ENCODE measurements around the gene CEP135. TPM values are rescaled to one million over a fixed set of nuclear protein-coding genes. Genes with fewer than 3 reads are reported as not detected.

Gene CEP135
- total RNA-seq, 1 donor, result 10.1 TPM

DNA sequence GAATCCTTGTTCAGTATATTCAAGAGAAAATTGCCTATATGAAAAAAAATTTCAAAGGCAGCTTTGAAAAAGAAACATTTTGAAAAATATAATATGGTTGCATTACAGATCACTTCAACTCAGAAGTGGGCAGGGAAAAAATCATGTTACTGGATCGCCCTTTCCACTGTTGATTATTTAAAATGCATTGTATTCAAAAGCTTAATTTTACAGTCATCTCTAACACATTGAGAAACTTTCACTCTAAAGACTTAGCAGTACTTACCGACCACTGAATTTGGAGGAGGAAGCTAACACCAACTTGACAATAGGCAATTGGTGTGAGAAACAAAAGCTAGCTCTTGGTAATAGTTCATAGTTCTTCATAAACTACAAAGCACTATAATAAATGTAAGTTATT, 101.9 kb downstream of the CEP135 start:
- Histone ChIP-seq H3K4me1 (ENCODE audit: insufficient read depth, low read length) (peaks cover 11% of the 10 kb centered on the region), H3K9me3 (ENCODE audit: low read depth, low read length) (no peaks in the 10 kb centered on the region), H3K27me3 (ENCODE audit: insufficient read depth, low read length) (peaks cover 29% of the 10 kb centered on the region), H3K36me3 (ENCODE audit: insufficient read depth, low read length) (no peaks in the 10 kb centered on the region), H3K4me2 (ENCODE audit: insufficient read depth, low read length) (no peak overlapping the region), H3K27ac (ENCODE audit: low read depth, low read length) (no peak overlapping the region), H3K79me2 (ENCODE audit: insufficient read depth, low read length) (no peaks in the 10 kb centered on the region), H4K20me1 (ENCODE audit: insufficient read depth, low read length) (no peaks in the 10 kb centered on the region), H2AFZ (ENCODE audit: low read length) (no peak overlapping the region), H3K4me3 (ENCODE audit: insufficient read depth, low read length) (no peak overlapping the region)
- TF ChIP-seq, protein P1, sequence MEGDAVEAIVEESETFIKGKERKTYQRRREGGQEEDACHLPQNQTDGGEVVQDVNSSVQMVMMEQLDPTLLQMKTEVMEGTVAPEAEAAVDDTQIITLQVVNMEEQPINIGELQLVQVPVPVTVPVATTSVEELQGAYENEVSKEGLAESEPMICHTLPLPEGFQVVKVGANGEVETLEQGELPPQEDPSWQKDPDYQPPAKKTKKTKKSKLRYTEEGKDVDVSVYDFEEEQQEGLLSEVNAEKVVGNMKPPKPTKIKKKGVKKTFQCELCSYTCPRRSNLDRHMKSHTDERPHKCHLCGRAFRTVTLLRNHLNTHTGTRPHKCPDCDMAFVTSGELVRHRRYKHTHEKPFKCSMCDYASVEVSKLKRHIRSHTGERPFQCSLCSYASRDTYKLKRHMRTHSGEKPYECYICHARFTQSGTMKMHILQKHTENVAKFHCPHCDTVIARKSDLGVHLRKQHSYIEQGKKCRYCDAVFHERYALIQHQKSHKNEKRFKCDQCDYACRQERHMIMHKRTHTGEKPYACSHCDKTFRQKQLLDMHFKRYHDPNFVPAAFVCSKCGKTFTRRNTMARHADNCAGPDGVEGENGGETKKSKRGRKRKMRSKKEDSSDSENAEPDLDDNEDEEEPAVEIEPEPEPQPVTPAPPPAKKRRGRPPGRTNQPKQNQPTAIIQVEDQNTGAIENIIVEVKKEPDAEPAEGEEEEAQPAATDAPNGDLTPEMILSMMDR (IDR thresholded peaks at IDR 0.05; ENCODE audit: extremely low read depth, low read depth, low read length), result no peak
- DNase-seq (ENCODE audit: insufficient read length, low spot score, missing footprints), result no peak

DNA sequence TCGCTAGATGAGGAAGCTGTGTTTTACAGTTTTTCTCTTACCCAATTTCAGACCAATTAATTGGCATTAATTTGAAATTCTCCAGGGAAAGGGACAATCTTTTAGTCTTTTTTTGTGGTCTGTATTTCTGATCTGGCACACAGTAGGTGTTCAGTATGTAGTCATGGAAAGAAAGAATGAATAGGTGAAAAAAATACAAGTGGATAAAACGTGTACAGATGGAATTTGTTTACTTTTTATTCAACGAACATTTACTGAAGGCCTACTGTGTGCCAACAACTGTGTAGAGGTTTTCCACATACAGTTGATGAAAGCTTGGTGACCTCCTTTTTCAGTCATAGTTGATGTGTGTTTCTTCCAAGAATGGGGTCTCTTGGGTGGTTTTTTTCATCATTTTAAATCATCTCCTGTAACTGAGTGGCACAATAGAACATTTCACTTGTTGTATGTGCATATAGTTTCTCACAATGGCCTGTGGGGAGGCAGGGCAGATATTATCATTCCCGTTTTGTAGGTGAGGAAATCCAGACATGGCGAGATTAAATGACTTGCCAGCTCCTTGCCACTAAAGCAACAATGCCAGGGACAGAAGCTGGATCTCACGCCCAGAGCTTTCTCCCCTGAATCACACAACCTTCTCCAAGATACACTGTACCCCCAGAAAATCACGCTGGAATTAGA, 102.4 kb downstream of the CEP135 start:
- Histone ChIP-seq H3K36me3 (ENCODE audit: insufficient read depth, low read length) (no peaks in the 10 kb centered on the region), H4K20me1 (ENCODE audit: insufficient read depth, low read length) (no peaks in the 10 kb centered on the region), H3K4me2 (ENCODE audit: insufficient read depth, low read length) (no peak overlapping the region), H3K4me1 (ENCODE audit: insufficient read depth, low read length) (peaks cover 11% of the 10 kb centered on the region), H3K79me2 (ENCODE audit: insufficient read depth, low read length) (no peaks in the 10 kb centered on the region), H2AFZ (ENCODE audit: low read length) (no peak overlapping the region), H3K27me3 (ENCODE audit: insufficient read depth, low read length) (peaks cover 29% of the 10 kb centered on the region), H3K9me3 (ENCODE audit: low read depth, low read length) (no peaks in the 10 kb centered on the region), H3K27ac (ENCODE audit: low read depth, low read length) (no peak overlapping the region), H3K4me3 (ENCODE audit: insufficient read depth, low read length) (no peak overlapping the region)
- no peak for DNase-seq (ENCODE audit: insufficient read length, low spot score, missing footprints)
- TF ChIP-seq, protein P1 (IDR thresholded peaks at IDR 0.05; ENCODE audit: extremely low read depth, low read depth, low read length), result no peak

DNA sequence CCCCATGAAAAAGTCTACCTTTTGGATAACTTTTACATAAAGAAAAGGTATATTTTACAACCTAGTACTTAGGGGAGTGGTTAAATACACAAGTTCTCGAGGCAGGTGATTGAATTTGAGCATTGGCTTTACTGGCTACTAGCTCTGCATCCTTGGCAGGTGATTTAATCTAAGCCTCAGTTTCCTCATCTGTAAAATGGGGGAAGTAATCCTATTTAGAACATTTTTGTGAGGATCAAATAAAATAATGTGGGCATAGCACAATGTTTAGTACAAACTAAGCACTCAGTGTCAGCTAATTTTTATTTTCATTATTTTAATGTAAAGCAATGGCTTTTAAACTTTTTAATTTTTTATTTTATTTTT, 102.9 kb downstream of the CEP135 start:
- Histone ChIP-seq H3K27ac (ENCODE audit: low read depth, low read length) (no peak overlapping the region), H3K79me2 (ENCODE audit: insufficient read depth, low read length) (no peaks in the 10 kb centered on the region), H3K4me1 (ENCODE audit: insufficient read depth, low read length) (peaks cover 11% of the 10 kb centered on the region), H3K9me3 (ENCODE audit: low read depth, low read length) (no peaks in the 10 kb centered on the region), H3K4me3 (ENCODE audit: insufficient read depth, low read length) (no peak overlapping the region), H3K36me3 (ENCODE audit: insufficient read depth, low read length) (no peaks in the 10 kb centered on the region), H3K27me3 (ENCODE audit: insufficient read depth, low read length) (peaks cover 29% of the 10 kb centered on the region), H2AFZ (ENCODE audit: low read length) (no peak overlapping the region), H3K4me2 (ENCODE audit: insufficient read depth, low read length) (no peak overlapping the region), H4K20me1 (ENCODE audit: insufficient read depth, low read length) (no peaks in the 10 kb centered on the region)
- TF ChIP-seq, protein P1 (IDR thresholded peaks at IDR 0.05; ENCODE audit: extremely low read depth, low read depth, low read length), result no peak
- DNase-seq (ENCODE audit: insufficient read length, low spot score, missing footprints), result no peak

DNA sequence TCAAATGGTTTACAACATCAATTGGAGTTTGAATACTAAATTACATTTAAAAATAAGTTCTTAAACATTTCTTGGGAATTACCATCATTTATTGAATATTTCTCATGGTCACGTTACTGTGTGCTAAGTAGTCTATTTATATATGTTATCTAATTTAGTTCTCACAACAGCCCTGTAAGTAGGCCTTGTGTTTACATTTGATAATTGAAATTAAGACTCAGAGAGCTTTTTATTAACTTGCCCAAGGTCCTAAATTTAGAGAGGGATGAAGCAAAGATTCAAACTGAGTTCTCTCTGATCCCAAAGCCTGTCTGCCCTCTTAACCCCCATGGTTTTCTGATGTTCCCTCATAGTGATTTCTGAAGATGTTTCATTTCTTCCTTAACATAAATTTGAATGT, 103.7 kb downstream of the CEP135 start:
- Histone ChIP-seq H3K4me2 (ENCODE audit: insufficient read depth, low read length) (no peak overlapping the region), H3K79me2 (ENCODE audit: insufficient read depth, low read length) (no peaks in the 10 kb centered on the region), H3K9me3 (ENCODE audit: low read depth, low read length) (no peaks in the 10 kb centered on the region), H2AFZ (ENCODE audit: low read length) (no peak overlapping the region), H3K27ac (ENCODE audit: low read depth, low read length) (no peak overlapping the region), H4K20me1 (ENCODE audit: insufficient read depth, low read length) (no peaks in the 10 kb centered on the region), H3K4me1 (ENCODE audit: insufficient read depth, low read length) (peaks cover 11% of the 10 kb centered on the region), H3K27me3 (ENCODE audit: insufficient read depth, low read length) (peaks cover 29% of the 10 kb centered on the region), H3K4me3 (ENCODE audit: insufficient read depth, low read length) (no peak overlapping the region), H3K36me3 (ENCODE audit: insufficient read depth, low read length) (no peaks in the 10 kb centered on the region)
- DNase-seq (ENCODE audit: insufficient read length, low spot score, missing footprints), result no peak
- TF ChIP-seq, protein P1 (IDR thresholded peaks at IDR 0.05; ENCODE audit: extremely low read depth, low read depth, low read length), result no peak

Data from osteoblast (primary cell).